Stimulated activated CD4-positive, alpha-beta T cell treated with anti-CD3 and anti-CD28 coated beads, Interleukin-15, amount 100 ng/mL, for 1 hour (primary cell): ENCODE results near the gene IGFLR1.
A peak's percentile ranks its signal among the peaks of the same experiment; 100 is the strongest.
"Not testable (repeated sequence)": the region's sequence is repeated elsewhere in the genome, so short reads cannot be mapped to it uniquely, and the experiment has no call there.

ENCODE experiments used
- DNase-seq, 2 donors: peaks; one replicate each; pipeline ENCODE4 v3.0.0-alpha.2; 2020; ENCODE audit warnings: low read depth in 1 of 2, low spot score in 1 of 2

IGFLR1 gene

DNA sequence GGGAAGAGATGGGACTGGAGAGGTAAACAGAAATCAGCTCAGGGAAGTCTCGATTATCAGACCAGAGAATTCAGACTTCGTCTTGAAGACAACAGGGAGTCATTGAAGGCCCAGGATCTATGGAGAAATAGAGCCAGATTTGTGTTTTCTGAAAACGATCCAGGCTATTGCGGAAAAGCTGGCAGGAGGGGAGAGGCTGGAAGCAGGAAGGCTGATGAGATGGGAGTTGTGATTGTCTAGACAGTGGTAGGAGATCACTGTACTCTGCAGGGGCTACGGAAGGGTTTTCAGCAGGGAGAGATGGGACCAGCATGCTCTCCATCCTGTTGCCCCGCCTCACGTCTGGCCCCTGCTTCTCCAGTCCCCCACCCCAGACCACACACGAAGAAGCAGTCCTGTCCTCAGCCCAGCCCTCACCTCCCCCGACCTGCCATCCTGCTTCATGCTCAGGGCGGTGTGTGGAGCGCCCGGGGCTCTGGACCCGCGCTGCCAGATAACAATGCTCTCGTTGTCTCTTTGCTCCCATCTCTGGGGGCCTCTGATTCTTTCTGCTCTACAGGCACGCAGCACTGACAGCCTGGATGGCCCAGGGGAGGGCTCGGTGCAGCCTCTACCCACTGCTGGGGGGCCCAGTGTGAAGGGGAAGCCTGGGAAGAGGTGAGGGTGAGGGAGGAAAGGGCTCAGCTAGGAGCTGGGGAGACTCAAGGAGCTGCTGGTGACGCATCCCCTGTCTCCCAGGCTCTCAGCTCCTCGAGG lies 35.0 kb upstream of the IGFLR1 start:
- no peak for DNase-seq

GRCh38 chr19:35776102-35776788 lies 34.0 kb upstream of the IGFLR1 start:
- no peak for DNase-seq

DNA sequence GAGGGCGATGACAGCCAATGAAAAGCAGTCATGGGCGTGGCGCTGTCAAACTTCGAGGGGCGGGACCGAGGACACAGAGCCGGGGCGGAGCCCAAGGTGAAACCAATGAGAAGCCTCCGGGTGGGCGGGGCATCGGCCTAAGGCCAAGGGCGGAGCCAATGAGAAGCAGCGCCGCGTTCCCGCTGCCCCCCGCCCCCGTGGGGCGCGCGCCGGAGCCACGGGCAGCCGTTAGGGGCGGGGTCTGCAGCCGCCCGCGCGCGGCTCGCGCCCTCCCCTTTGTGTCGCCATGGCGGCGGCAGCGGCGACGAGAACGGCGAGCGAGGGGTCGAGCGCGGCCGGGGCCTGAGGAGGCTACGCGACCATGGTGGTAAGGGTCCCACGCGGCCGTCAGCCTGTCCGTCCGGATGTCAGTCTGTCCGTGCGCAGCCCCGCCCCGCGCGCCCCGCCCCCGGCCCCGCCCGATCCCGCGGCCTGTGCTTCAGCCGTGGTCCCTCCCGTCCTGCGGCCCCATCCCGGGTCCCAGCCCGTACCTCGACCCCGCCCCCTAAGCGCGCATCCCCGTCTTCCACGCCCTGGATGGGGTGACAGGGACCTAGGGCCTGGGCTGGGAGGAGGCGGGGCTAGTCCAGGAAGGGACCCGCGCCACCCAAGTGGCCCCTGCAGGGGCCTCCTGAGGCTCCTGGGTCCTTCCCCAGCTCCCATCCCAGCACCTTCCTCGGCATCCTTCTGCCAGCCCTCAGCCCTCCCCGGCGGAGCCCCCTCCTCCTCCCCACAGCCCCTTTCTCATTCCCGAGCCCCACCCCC lies 33.2 kb upstream of the IGFLR1 start, which contains the start of gene ARHGAP33:
ARHGAP33 (plus strand) TSS at position 267 of the 804 bp plus-strand sequence; CDS start at position 362, 95 bp downstream.
- peak; percentile 97 for DNase-seq

DNA sequence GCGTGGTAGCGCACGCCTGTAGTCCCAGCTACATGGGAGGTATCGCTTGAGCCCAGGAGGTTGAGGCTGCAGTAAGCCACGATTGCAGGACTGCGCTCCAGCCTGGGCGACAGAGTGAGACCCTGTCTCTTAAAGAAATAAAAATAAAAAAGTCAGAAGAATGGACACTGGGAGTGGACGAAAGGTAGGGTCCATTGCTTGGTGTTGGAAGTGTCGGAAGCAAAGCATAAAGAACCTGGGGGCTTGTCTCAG lies 32.7 kb upstream of the IGFLR1 start:
- no peak for DNase-seq

DNA sequence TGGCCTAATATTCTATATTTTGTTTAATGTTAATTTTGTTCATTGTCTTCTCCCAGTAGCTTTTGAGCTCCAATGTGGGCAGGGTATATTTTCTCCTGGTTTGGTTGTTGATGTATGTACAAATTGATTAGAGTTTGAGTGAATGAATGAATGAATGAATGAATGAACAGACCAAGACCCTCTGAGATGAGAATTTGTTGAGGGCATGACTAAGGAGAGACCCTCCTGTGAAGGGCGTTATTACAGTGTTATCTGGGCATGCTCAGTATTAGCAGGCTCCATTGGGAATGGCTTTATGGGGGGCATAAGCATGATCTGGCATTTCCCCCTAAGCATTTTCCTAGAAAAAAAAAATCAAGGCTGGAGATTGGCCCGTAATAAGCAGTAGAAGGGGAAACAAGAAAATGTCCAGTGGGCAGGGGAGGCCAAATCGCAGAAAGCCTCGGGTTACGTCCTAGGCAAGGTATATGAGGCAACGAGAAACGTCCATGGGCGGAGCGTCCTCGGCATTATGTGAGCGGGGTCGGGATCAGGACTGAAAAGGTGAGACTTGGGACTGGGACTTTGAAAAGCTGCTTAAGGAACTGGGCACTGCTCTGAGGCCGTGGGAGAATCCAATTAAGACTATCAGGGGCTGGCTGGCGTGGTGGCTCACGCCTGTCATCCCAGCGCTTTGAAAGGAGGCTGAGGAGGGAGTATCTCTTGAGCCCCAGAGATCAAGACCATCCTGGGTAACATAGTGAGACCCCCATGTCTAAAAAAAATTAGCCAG lies 32.2 kb upstream of the IGFLR1 start:
- DNase-seq, result no peak

DNA sequence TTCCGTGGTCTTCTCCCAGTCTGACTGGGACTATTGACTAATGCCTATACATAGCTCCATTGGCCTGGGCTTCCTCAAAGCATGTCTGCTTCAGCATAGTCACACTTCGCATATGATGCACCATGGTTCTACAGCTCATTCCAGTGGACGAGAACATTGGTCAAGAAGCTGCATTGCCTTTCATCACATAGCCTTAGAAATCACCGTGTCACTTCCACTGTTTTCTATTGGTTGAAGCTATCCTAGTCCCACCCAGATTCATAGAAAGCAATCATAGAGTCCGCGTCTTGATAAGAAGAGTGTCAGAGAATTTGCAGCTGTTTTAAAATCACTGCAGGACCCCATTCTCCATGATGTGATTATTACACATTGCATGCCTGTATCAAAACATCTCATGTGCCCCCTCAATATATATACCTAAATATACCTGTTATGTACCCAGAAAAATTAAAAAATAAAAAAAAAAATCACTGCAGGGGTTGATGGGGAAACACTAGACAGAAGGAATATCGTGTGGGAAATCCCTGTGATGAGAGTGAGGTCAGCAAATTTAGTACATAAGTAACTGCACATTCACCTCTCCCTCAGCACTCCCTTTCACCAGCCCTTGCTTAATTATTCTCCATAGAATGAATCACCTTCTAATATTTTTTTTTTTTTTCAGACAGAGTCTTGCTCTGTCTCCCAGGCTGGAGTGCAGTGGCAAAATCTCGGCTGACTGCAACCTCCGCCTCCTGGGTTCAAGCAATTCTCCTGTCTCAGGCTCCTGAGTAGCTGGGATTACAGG lies 31.0 kb upstream of the IGFLR1 start:
- DNase-seq, result no peak

GRCh38 chr19:35772362-35772761 lies 30.1 kb upstream of the IGFLR1 start:
- DNase-seq, result not testable (repeated sequence)

- no peak for DNase-seq
Observed at GRCh38 chr19:35768082-35768421, 25.8 kb upstream of the IGFLR1 start.

DNA sequence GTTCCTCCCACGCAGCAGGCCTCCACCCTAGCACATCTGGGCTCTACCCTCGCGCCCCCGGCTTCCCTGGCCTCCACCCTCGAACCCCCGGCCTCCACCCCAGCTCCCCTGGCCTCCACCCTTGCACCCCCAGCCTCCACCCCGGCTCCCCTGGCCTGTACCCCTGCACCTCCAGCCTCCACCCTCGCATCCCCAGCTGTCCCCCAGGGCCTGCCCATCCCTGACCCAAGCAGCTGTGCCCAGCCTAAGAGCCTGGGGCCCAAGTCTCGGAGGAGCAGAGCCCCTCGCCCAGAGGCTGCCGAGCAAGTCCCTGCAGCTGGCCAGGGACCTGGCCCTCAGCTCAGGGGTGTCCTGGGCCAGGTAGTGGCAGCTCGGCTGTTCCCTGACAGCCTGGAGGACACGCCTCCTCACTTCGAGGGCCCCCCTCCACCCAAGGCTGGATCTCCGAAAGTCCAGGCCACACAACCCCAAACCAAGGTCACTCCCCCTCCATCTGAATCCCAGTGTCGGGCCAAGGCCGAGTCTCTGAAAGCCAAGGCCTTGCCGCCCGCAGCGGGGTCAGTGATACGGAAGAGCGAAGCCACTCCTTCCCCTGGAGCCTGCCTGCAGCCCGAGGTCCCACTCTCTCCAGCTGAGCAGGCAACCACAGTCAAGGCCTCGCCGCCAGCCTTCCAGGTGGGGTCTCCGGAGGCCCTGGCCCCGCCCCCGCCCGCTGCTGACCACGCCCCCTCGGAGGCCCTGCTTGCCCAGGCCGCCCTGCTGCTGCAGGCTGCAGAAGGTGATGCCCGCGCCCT lies 25.2 kb upstream of the IGFLR1 start:
- DNase-seq, result no peak

DNA sequence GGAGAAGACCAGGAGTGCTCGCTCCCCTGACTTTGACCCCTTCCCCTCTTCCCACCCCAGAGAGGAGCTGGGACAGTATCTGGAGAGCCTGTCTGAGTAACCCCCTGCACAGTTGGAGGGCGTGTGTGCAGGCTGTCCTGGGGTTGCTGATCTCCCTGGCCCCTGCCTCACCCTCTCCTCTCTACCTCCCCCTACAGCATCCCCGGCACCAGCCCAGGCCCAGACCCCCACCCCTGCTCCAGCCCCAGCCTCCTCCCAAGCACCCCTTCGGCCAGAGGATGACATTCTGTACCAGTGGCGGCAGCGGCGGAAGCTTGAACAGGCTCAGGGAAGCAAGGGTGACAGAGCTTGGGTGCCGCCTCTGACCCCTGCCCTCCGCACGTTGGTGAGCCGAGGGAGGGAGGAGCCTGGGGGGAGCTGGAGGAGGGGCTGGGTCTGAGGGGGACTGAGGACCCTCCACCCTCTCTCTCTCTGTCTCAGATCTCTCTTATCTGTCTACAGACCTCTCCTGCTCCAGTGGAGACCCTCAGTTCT lies 24.4 kb upstream of the IGFLR1 start:
- no peak for DNase-seq

GRCh38 chr19:35764432-35765315 lies 22.4 kb upstream of the IGFLR1 start:
- DNase-seq, result no peak

DNA sequence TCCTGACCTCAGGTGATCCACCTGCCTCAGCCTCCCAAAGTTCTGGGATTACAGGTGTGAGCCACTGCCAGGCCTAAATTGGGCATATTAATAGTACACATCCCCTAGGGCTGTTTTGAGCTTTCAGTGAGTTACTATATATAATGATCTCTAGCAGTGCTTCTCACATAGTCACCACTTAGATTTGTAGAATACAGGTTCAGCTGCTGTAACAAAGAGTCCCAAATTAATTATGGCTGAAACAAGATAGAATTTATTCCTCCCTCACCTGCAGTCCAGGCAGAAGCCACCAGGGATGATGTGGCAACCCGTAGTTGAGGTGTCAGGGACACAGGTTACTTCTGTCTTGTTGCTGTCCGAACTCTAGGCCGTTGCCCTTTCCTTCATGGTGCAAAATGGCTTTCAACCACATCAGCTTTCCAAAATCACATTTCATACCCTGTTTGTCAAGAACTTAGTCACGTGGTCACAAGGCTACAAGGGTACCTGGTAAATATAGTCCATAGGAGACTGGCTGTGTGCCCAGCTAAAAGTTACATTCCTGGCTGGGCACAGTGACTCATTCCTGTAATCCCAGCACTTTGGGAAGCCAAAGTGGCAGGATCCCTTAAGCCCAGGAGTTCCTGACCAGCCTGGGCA lies 18.6 kb upstream of the IGFLR1 start:
- DNase-seq, result no peak

GRCh38 chr19:35759697-35760096 lies 17.4 kb upstream of the IGFLR1 start:
- DNase-seq, result no peak

- DNase-seq, result peak; percentile 96 to 97
Observed at GRCh38 chr19:35757749-35758608, 15.7 kb upstream of the IGFLR1 start, which contains the start of gene PROSER3. TSS of gene PROSER3 (plus strand) at chr19:35758176. CDS start at chr19:35758216, 40 bp downstream.

GRCh38 chr19:35757231-35757748 lies 15.0 kb upstream of the IGFLR1 start:
- DNase-seq, result no peak

GRCh38 chr19:35756377-35757230 lies 14.4 kb upstream of the IGFLR1 start, which contains the start of gene HSPB6:
TSS of gene HSPB6 (minus strand) at chr19:35757029. CDS start at chr19:35757008, 21 bp downstream.
- no peak for DNase-seq
